ENCODE measurements around the gene OR13C9.

OR13C9 gene

GRCh38 chr9:104580562-104580961 is 37.4 kb downstream of the OR13C9 start:
- no peaks in the 10 kb centered on the region for H3K9me3 ChIP-seq (ENCODE audit: control insufficient read depth, insufficient read depth, low read length)
- no peaks in the 10 kb centered on the region for H3K4me1 ChIP-seq (ENCODE audit: insufficient read depth, low read length)
- no peaks in the 10 kb centered on the region for H3K36me3 ChIP-seq (ENCODE audit: insufficient read depth, low read length)
- no peak overlapping the region for H3K9ac ChIP-seq (ENCODE audit: low read depth, low read length)

GRCh38 chr9:104577263-104577662 is 40.7 kb downstream of the OR13C9 start:
- no peaks in the 10 kb centered on the region for H3K36me3 ChIP-seq (ENCODE audit: insufficient read depth, low read length)
- H3K9ac ChIP-seq (ENCODE audit: low read depth, low read length) = no peak overlapping the region
- no peaks in the 10 kb centered on the region for H3K4me1 ChIP-seq (ENCODE audit: insufficient read depth, low read length)
- no peaks in the 10 kb centered on the region; the same call in 1 of the 2 replicates for H3K9me3 ChIP-seq (ENCODE audit: control insufficient read depth, insufficient read depth, low read length)

GRCh38 chr9:104575456-104575855 is 42.5 kb downstream of the OR13C9 start:
- Histone ChIP-seq H3K4me1 (ENCODE audit: insufficient read depth, low read length) (no peaks in the 10 kb centered on the region), H3K36me3 (ENCODE audit: insufficient read depth, low read length) (no peaks in the 10 kb centered on the region), H3K9me3 (ENCODE audit: control insufficient read depth, insufficient read depth, low read length) (no peaks in the 10 kb centered on the region; the same call in none of the 2 replicates), H3K9ac (ENCODE audit: low read depth, low read length) (no peak overlapping the region)

GRCh38 chr9:104572612-104573011 is 45.4 kb downstream of the OR13C9 start:
- no peaks in the 10 kb centered on the region for H3K36me3 ChIP-seq (ENCODE audit: insufficient read depth, low read length)
- no peaks in the 10 kb centered on the region for H3K4me1 ChIP-seq (ENCODE audit: insufficient read depth, low read length)
- H3K9ac ChIP-seq (ENCODE audit: low read depth, low read length) = no peak overlapping the region
- H3K9me3 ChIP-seq (ENCODE audit: control insufficient read depth, insufficient read depth, low read length) = no peaks in the 10 kb centered on the region; the same call in none of the 2 replicates

- no peaks in the 10 kb centered on the region for H3K36me3 ChIP-seq (ENCODE audit: insufficient read depth, low read length)
- no peaks in the 10 kb centered on the region for H3K4me1 ChIP-seq (ENCODE audit: insufficient read depth, low read length)
- H3K9me3 ChIP-seq (ENCODE audit: control insufficient read depth, insufficient read depth, low read length) = no peaks in the 10 kb centered on the region; the same call in none of the 2 replicates
- H3K9ac ChIP-seq (ENCODE audit: low read depth, low read length) = no peak within 1 kb of the TSS
These were observed 49.1 kb downstream of the OR13C9 start, which contains the start of gene OR13C8 for GRCh38 chr9:104568868-104569267. Gene OR13C8, plus strand, starts transcription at chr9:104569168. Its CDS starts 0 bp downstream, at chr9:104569168.

Data from ES-I3 (cell line).